K562 (cell line): ENCODE data around the gene AJAP1. TPM values are rescaled to one million over a fixed set of nuclear protein-coding genes. Genes with fewer than 3 reads are reported as not detected.

Experiments used
- ATAC-seq: fragments of 200-7000 bp; cut with Tn5 transposase; 3 replicates; pipeline ENCODE4 v1.9.1; 2020; ENCODE audit warnings: moderate library complexity
- BruUV-seq: library from RNA; stranded (reverse); fragments of 400-500 nt; replicated peaks from 2 replicates; lab custom pipeline; 2021; lab: Mats Ljungman, UMichigan
- CTCF ChIA-PET: fragments of 300-600 bp; formaldehyde crosslinking; extraction: SDS; loops from one replicate; lab custom pipeline; 2021; ENCODE audit warnings: low intra/inter-chr PET ratio; lab: Yijun Ruan, JAX
- POLR2A ChIA-PET: fragments of 300-600, 350-650 bp; sonication (Branson Sonifier 250); formaldehyde crosslinking; extraction: SDS; loops from one replicate; lab custom pipeline; 2021; ENCODE audit warnings: antibody characterized with exemption, inconsistent platforms; lab: Yijun Ruan, JAX
- DNase-seq, 4 experiments: peaks; one replicate each; pipeline versions ENCODE4 v3.0.0 to v3.0.0-alpha.2; 2011 to 2018; ENCODE audit warnings: low spot score in 3 of 4, mixed read lengths in 3 of 4; ENCODE audit errors: extremely low read depth in 1 of 4
- FAIRE-seq: peaks from 2 replicates; lab custom pipeline; 2011; peaks lifted over from hg19 to GRCh38; lab: Jason Lieb, UNC
- H2AFZ ChIP-seq: 2 replicates; pipeline ENCODE4 v1.6.0; 2011; ENCODE audit warnings: low read depth, low read length, control low read depth, inconsistent platforms
- H3K27ac ChIP-seq: fragments of 200-600 bp; 3 replicates; pipeline ENCODE4 v1.8.0; 2011; ENCODE audit warnings: low read depth, mild to moderate bottlenecking, control low read depth, inconsistent platforms, low read length, moderate library complexity, mixed read lengths; ENCODE audit errors: extremely low read depth
- H3K27me3 ChIP-seq, 2 experiments: fragments of 300-600 bp in 1 of 2; 2 replicates in 1 of 2; 3 replicates in 1 of 2; pipeline versions ENCODE4 v1.6.0 to v1.8.0; 2011; ENCODE audit warnings: inconsistent platforms in 2 of 2, low read length in 2 of 2, mild to moderate bottlenecking in 1 of 2, mixed read lengths in 1 of 2, moderate library complexity in 1 of 2; ENCODE audit not compliant: control insufficient read depth in 2 of 2, insufficient read depth in 2 of 2
- H3K36me3 ChIP-seq: fragments of 300-600 bp; 3 replicates; pipeline ENCODE4 v1.8.0; 2011; ENCODE audit warnings: mild to moderate bottlenecking, low read length, inconsistent platforms; ENCODE audit not compliant: control insufficient read depth, insufficient read depth
- H3K4me1 ChIP-seq, 2 experiments: fragments of 200-600 bp in 1 of 2; replicated peaks in 1 of 2; 2 replicates in 1 of 2; 3 replicates in 1 of 2; pipeline versions ENCODE4 v1.5.1 to v1.8.0; 2011; ENCODE audit warnings: inconsistent platforms in 2 of 2, low read length in 2 of 2, mild to moderate bottlenecking in 1 of 2, mixed read lengths in 1 of 2, moderate library complexity in 1 of 2; ENCODE audit not compliant: control insufficient read depth in 2 of 2, insufficient read depth in 2 of 2
- H3K4me2 ChIP-seq: 2 replicates; pipeline ENCODE4 v1.6.1; 2011; ENCODE audit warnings: low read length, control low read depth, inconsistent platforms, mixed read lengths; ENCODE audit not compliant: insufficient read depth
- H3K4me3 ChIP-seq: fragments of 200-600 bp; sonication (generic), shearing (Covaris generic); 2 replicates; pipeline ENCODE4 v1.5.1; 2016; ENCODE audit warnings: control low read depth, inconsistent platforms
- H3K79me2 ChIP-seq: fragments of 200-600 bp; 3 replicates; pipeline ENCODE4 v1.8.0; 2011; ENCODE audit warnings: low read length, inconsistent platforms; ENCODE audit not compliant: control insufficient read depth, insufficient read depth
- H3K9ac ChIP-seq, 2 experiments: 2 replicates each; pipeline versions ENCODE4 v1.6.0 to v1.6.1; 2011; ENCODE audit warnings: low read depth in 2 of 2, low read length in 2 of 2, control low read depth in 1 of 2, inconsistent platforms in 1 of 2, mild to moderate bottlenecking in 1 of 2, mixed read lengths in 1 of 2; ENCODE audit not compliant: insufficient read depth in 1 of 2
- H3K9me1 ChIP-seq: one replicate; pipeline ENCODE4 v1.6.0; 2011; ENCODE audit warnings: inconsistent platforms, mild to moderate bottlenecking, low read length, moderate library complexity; ENCODE audit not compliant: control insufficient read depth, insufficient read depth
- H3K9me3 ChIP-seq: replicated peaks from 2 replicates; pipeline ENCODE4 v1.5.1; 2011; ENCODE audit warnings: low read depth, low read length, inconsistent platforms; ENCODE audit not compliant: control insufficient read depth, insufficient read depth
- H4K20me1 ChIP-seq: replicated peaks from 2 replicates; pipeline ENCODE4 v1.6.1; 2011; ENCODE audit warnings: low read length, inconsistent platforms, mixed read lengths; ENCODE audit not compliant: control insufficient read depth, insufficient read depth
- ARNT ChIP-seq, 2 experiments: fragments of 450-650 bp; IDR thresholded peaks; 2 replicates each; pipeline ENCODE4 v1.6.1; 2016; ENCODE audit warnings: mild to moderate bottlenecking in 1 of 2
- CCNT2 ChIP-seq: IDR thresholded peaks from 2 replicates; pipeline ENCODE4 v1.6.1; 2011; ENCODE audit warnings: borderline replicate concordance, low read depth, mild to moderate bottlenecking, moderate library complexity, mixed read lengths, low read length; ENCODE audit not compliant: insufficient read length; ENCODE audit errors: extremely low read depth
- CHD4 ChIP-seq: fragments of 200-600 bp; sonication (generic); IDR thresholded peaks from 3 replicates; pipeline ENCODE4 v1.6.1; 2012; ENCODE audit warnings: low read depth, mild to moderate bottlenecking, mixed read lengths, low read length, inconsistent platforms; ENCODE audit not compliant: insufficient read depth, insufficient replicate concordance, poor library complexity, severe bottlenecking
- CREB3 ChIP-seq: fragments of 450-650 bp; conservative IDR thresholded peaks from 2 replicates; pipeline ENCODE4 v1.6.1; 2016; ENCODE audit warnings: missing genetic modification characterization, low read depth, mild to moderate bottlenecking, missing compliant biosample characterization, moderate library complexity
- FOXK2 ChIP-seq, 2 experiments: fragments of 450-650 bp; IDR thresholded peaks in 1 of 2; conservative IDR thresholded peaks in 1 of 2; 2 replicates each; pipeline ENCODE4 v1.6.1; 2016; ENCODE audit warnings: low read depth in 2 of 2, mild to moderate bottlenecking in 1 of 2
- JUND ChIP-seq, 2 experiments: IDR thresholded peaks; 2 replicates in 1 of 2; 3 replicates in 1 of 2; pipeline ENCODE4 v1.6.1; 2011; ENCODE audit warnings: borderline replicate concordance in 2 of 2, low read depth in 2 of 2, low read length in 2 of 2, improper control_type of control experiment in 1 of 2, missing biosample characterization in 1 of 2, missing genetic modification characterization in 1 of 2, missing genetic modification reagents in 1 of 2
- SAP30 ChIP-seq: fragments of 200-600 bp; sonication (generic); IDR thresholded peaks from 2 replicates; pipeline ENCODE4 v1.6.1; 2012; ENCODE audit warnings: borderline replicate concordance, low read depth, mild to moderate bottlenecking, moderate library complexity, low read length, control low read depth, inconsistent platforms; ENCODE audit not compliant: insufficient read depth, poor library complexity, severe bottlenecking
- STAT6 ChIP-seq: sonication (generic); formaldehyde crosslinking; IDR thresholded peaks from 2 replicates; pipeline ENCODE4 v1.8.1; 2023; ENCODE audit warnings: mild to moderate bottlenecking, missing genetic modification reagents
- TAF1 ChIP-seq: IDR thresholded peaks from 2 replicates; pipeline ENCODE4 v1.6.1; 2011; ENCODE audit warnings: mild to moderate bottlenecking, low read length, moderate library complexity; ENCODE audit not compliant: insufficient read depth, control insufficient read depth, severe bottlenecking; ENCODE audit errors: extremely low read depth
- XRCC4 ChIP-seq: IDR thresholded peaks from one replicate; pipeline ENCODE4 v1.6.1; 2011; ENCODE audit not compliant: insufficient read depth, insufficient read length; ENCODE audit errors: extremely low read depth
- ZNF280A ChIP-seq: fragments of 450-650 bp; IDR thresholded peaks from 2 replicates; pipeline ENCODE4 v1.6.1; 2018; ENCODE audit warnings: mild to moderate bottlenecking, low read depth; ENCODE audit not compliant: partially characterized antibody
- ZSCAN29 ChIP-seq: fragments of 450-650 bp; IDR thresholded peaks from 2 replicates; pipeline ENCODE4 v1.6.1; 2017
- WGBS: fragments of 100-300 bp; shearing (Covaris generic); methylation state at CpG from one replicate; pipeline ENCODE4 v1.1.6; 2016; ENCODE audit warnings: low coverage, mixed read lengths; ENCODE audit not compliant: insufficient coverage; ENCODE audit errors: missing lambda C conversion rate; 5-methylcytosine and 5-hydroxymethylcytosine counted together
- in situ Hi-C: fragments of 300-500 bp; cut with MboI; formaldehyde crosslinking; loops from 4 replicates; pipeline ENCODE4 v1.15.0; 2018; ENCODE audit warnings: inconsistent platforms, mixed read lengths
- intact Hi-C: fragments of 100-400 bp; cut with micrococcal nuclease; formaldehyde crosslinking; loops from 2 replicates; pipeline ENCODE4 v1.14.2; 2022
- polyA plus RNA-seq, 8 experiments: library from polyadenylated mRNA; depleted of rRNA in 4 of 8; stranded (reverse) in 5 of 8; unstranded in 3 of 8; fragments of >200 nt; fragmentation: Nextera tagmentation in 2 of 8; fragmentation: Illumina TruSeq in 1 of 8; extraction: Ambion mirVana in 2 of 8; extraction: Trizol in 1 of 8; gene quantifications; 2 replicates each; pipeline versions ENCODE4 v1.2.1 to v1.2.3, GENCODE V29; 2011 to 2014; ENCODE audit warnings: inconsistent platforms in 1 of 8, missing spikeins in 1 of 8
- total RNA-seq, 7 experiments: library from RNA; depleted of rRNA in 6 of 7; stranded (reverse); fragments of >200 nt in 6 of 7; fragmentation: Illumina TruSeq in 2 of 7; extraction: Trizol in 2 of 7; gene quantifications; 2 replicates each; pipeline versions ENCODE4 v1.2.1 to v1.2.3, GENCODE V29; 2011 to 2021; ENCODE audit warnings: low replicate concordance in 1 of 7

AJAP1 gene
- total and polyA plus RNA-seq, 9 of the 15 experiments (the other 6 are each of a cell fraction or from before 2014, with no cell fraction given) = not detected

DNA sequence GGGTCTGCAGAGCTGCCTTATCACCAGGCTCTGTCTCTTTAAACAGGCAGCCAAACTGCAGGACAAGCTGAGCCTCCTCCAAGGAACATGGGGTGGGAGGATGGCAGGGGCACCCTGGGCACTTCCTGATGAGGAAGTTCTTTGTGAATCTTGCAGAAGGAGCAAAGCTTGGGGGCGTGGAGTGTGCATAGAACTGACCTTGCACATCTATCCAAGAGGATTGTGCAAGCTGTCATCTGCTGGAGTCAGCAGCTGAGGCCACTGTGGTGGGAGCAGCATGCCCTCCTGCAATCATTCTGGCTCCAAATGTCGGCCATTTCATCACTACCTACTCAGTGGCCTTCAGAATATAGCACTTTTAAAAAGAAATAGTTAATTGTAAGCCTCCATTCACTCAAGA lies 182.2 kb downstream of the AJAP1 start:
- no peak for FAIRE-seq
- H3K4me2 ChIP-seq = no peak overlapping the region
- no peaks in the 10 kb centered on the region for H3K9me3 ChIP-seq
- H3K36me3 ChIP-seq = no peaks in the 10 kb centered on the region
- no peak overlapping the region for H3K9ac ChIP-seq
- BruUV-seq = no TSS peak
- no peak overlapping the region for H3K27ac ChIP-seq
- H4K20me1 ChIP-seq = no peaks in the 10 kb centered on the region
- no peak for DNase-seq
- ChIA-PET POLR2A (interaction anchor here (0.6 kb wide), 1 partner anchor 124 kb away, joined by 4 read pairs; no protein-coding TSS in a partner anchor), CTCF (no interaction called here)
- H3K79me2 ChIP-seq = no peaks in the 10 kb centered on the region
- no peak overlapping the region for H3K4me3 ChIP-seq
- in situ Hi-C loops (no loop called here), intact Hi-C loops (no loop called here)
- H3K4me1 ChIP-seq = no peaks in the 10 kb centered on the region
- ATAC-seq = no peak
- no peaks in the 10 kb centered on the region for H3K27me3 ChIP-seq
- no peak overlapping the region for H2AFZ ChIP-seq
- H3K9me1 ChIP-seq = no peaks in the 10 kb centered on the region
- 0% methylated on average over 2 of the region's 2 CpGs for WGBS
- TF ChIP-seq CREB3 = no peak
- no peak for TF ChIP-seq SAP30
- TF ChIP-seq FOXK2 (conservative IDR thresholded peaks at IDR 0.05 in 1 of 2, IDR thresholded peaks at IDR 0.05 in 1 of 2; ENCODE audit: low read depth in 2 of 2) = no peak
- TF ChIP-seq XRCC4 = no peak
- no peak for TF ChIP-seq ZSCAN29
- TF ChIP-seq TAF1 = no peak
- no peak for TF ChIP-seq ZNF280A
- TF ChIP-seq CCNT2 = no peak
- TF ChIP-seq CHD4 = no peak
- TF ChIP-seq STAT6 (CRISPR knock-in tag) = no peak
- no peak for TF ChIP-seq JUND (IDR thresholded peaks at IDR 0.05; ENCODE audit: borderline replicate concordance, low read depth, low read length)
- no peak for TF ChIP-seq JUND (tag; IDR thresholded peaks at IDR 0.05; ENCODE audit: borderline replicate concordance, low read depth, low read length)
- no peak for TF ChIP-seq ARNT (IDR thresholded peaks at IDR 0.05)
